ENCODE data around the gene SFTA2. TPM values are rescaled to one million over a fixed set of nuclear protein-coding genes. Genes with fewer than 3 reads are reported as not detected.

The SFTA2 gene
- total and polyA plus RNA-seq, 2 donors (not counting 1 experiment from before 2014, with no cell fraction given), result not detected

DNA sequence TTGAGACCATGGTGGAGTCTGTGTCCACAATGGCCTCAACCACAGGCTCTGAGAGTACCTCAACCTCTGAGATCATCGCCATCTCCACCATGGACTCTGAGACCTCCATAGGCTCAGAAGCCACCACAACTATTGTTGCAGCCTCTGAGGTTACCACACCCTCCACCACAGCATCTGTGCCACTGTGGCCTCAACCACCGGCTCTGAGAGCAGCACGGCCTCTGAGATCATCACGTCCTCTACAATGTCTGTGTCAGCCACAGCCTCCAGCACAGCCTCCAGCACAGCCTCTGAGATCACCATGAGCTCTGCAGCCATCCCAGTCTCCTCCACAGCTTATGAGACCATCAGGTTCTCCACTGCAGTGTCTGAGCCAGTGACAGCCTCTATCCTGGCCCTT is 32.1 kb upstream of the SFTA2 start:
- Histone ChIP-seq H3K4me3 (ENCODE audit: control extremely low read depth in 1 of 5, extremely low read depth in 1 of 5, insufficient read depth in 1 of 5, low read depth in 2 of 5, low read length in 4 of 5) (no peak overlapping the region), H3K27me3 (replicated peaks in 1 of 4; ENCODE audit: control extremely low read depth in 1 of 4, control insufficient read depth in 3 of 4, insufficient read depth in 4 of 4, low read length in 3 of 4) (peaks cover 0 to 20% (median 0%) of the 10 kb centered on the region in 4 experiments), H2AFZ (ENCODE audit: insufficient read depth, low read depth, low read length, poor library complexity, severe bottlenecking) (no peak overlapping the region), H3K36me3 (replicated peaks in 1 of 2; ENCODE audit: control extremely low read depth in 1 of 2, control insufficient read depth in 1 of 2, extremely low read depth in 1 of 2, insufficient read depth in 2 of 2, low read length in 1 of 2) (no peaks in the 10 kb centered on the region), H3K9me3 (ENCODE audit: control extremely low read depth in 1 of 3, control insufficient read depth in 2 of 3, insufficient read depth in 1 of 3, low read length in 2 of 3) (peaks cover 0 to 6% (median 0%) of the 10 kb centered on the region in 3 donors), H3K4me2 (replicated peaks; ENCODE audit: low read depth, low read length, poor library complexity, severe bottlenecking) (no peak overlapping the region), H4K20me1 (ENCODE audit: control insufficient read depth, insufficient read depth, low read length, poor library complexity, severe bottlenecking) (no peaks in the 10 kb centered on the region), H3K79me2 (ENCODE audit: control insufficient read depth, insufficient read depth, low read length) (no peaks in the 10 kb centered on the region), H3K9ac (ENCODE audit: low read length) (no peak overlapping the region), H3K4me1 (ENCODE audit: control insufficient read depth in 2 of 2, insufficient read depth in 2 of 2, low read length in 2 of 2) (no peaks in the 10 kb centered on the region), H3K27ac (ENCODE audit: low read length in 2 of 2) (no peak overlapping the region)
- H3K27me3 Mint-ChIP-seq, result peaks cover 44% of the 10 kb centered on the region
- ChIA-PET CTCF (no interaction called here), POLR2A (no interaction called here)
- no peak overlapping the region for H3K4me3 Mint-ChIP-seq
- no peak overlapping the region for H3K27ac Mint-ChIP-seq
- H3K4me1 Mint-ChIP-seq, result peaks cover under 1% of the 10 kb centered on the region
- ATAC-seq (ENCODE audit: low read depth) (no peak), DNase-seq (no peak)
- no peaks in the 10 kb centered on the region for H3K9me3 Mint-ChIP-seq (ENCODE audit: insufficient read depth)
- WGBS (ENCODE audit: insufficient coverage), result 65% methylated on average over 4 of the region's 4 CpGs
- TF ChIP-seq, protein P1, sequence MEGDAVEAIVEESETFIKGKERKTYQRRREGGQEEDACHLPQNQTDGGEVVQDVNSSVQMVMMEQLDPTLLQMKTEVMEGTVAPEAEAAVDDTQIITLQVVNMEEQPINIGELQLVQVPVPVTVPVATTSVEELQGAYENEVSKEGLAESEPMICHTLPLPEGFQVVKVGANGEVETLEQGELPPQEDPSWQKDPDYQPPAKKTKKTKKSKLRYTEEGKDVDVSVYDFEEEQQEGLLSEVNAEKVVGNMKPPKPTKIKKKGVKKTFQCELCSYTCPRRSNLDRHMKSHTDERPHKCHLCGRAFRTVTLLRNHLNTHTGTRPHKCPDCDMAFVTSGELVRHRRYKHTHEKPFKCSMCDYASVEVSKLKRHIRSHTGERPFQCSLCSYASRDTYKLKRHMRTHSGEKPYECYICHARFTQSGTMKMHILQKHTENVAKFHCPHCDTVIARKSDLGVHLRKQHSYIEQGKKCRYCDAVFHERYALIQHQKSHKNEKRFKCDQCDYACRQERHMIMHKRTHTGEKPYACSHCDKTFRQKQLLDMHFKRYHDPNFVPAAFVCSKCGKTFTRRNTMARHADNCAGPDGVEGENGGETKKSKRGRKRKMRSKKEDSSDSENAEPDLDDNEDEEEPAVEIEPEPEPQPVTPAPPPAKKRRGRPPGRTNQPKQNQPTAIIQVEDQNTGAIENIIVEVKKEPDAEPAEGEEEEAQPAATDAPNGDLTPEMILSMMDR (IDR thresholded peaks at IDR 0.05), result no peak
- TF ChIP-seq EZH2 (IDR thresholded peaks at IDR 0.05; ENCODE audit: borderline replicate concordance, insufficient read depth, low read depth, low read length, poor library complexity, severe bottlenecking), result no peak
- intact Hi-C loops (cut with micrococcal nuclease), result no loop called here

DNA sequence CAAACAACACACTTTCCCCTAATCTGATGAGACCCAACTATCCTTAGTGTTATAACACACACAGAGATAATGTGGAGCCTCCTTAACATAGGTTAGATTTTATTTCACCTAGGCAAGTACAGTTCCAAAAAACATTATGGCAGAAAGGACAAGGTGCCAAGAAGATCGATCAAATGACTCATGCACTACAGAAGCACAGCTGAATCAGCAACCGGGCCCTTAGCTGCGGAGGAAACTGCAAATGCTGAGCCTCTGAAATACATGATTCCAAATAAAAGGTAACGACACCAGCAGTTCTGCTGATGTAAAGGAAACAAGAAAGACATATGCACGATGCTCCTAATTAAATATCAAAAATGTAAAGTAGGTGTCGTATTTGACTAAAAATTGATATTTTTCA is 31.7 kb upstream of the SFTA2 start:
- Mint-ChIP-seq H3K4me3 (no peak overlapping the region), H3K27ac (no peak overlapping the region), H3K9me3 (ENCODE audit: insufficient read depth) (no peaks in the 10 kb centered on the region), H3K27me3 (peaks cover 46% of the 10 kb centered on the region), H3K4me1 (no peaks in the 10 kb centered on the region)
- no peak overlapping the region for H2AFZ ChIP-seq (ENCODE audit: insufficient read depth, low read depth, low read length, poor library complexity, severe bottlenecking)
- intact Hi-C loops (cut with micrococcal nuclease), result no loop called here
- H3K27me3 ChIP-seq (replicated peaks in 1 of 4; ENCODE audit: control extremely low read depth in 1 of 4, control insufficient read depth in 3 of 4, insufficient read depth in 4 of 4, low read length in 3 of 4), result peaks cover 0 to 20% (median 0%) of the 10 kb centered on the region in 4 experiments
- no peak overlapping the region for H3K27ac ChIP-seq (ENCODE audit: low read length in 2 of 2)
- H3K36me3 ChIP-seq (replicated peaks in 1 of 2; ENCODE audit: control extremely low read depth in 1 of 2, control insufficient read depth in 1 of 2, extremely low read depth in 1 of 2, insufficient read depth in 2 of 2, low read length in 1 of 2), result no peaks in the 10 kb centered on the region
- TF ChIP-seq EZH2 (IDR thresholded peaks at IDR 0.05; ENCODE audit: borderline replicate concordance, insufficient read depth, low read depth, low read length, poor library complexity, severe bottlenecking), result no peak
- TF ChIP-seq, protein P1 (IDR thresholded peaks at IDR 0.05), result no peak
- no peak overlapping the region for H3K9ac ChIP-seq (ENCODE audit: low read length)
- H4K20me1 ChIP-seq (ENCODE audit: control insufficient read depth, insufficient read depth, low read length, poor library complexity, severe bottlenecking), result no peaks in the 10 kb centered on the region
- no peak overlapping the region for H3K4me2 ChIP-seq (replicated peaks; ENCODE audit: low read depth, low read length, poor library complexity, severe bottlenecking)
- H3K9me3 ChIP-seq (ENCODE audit: control extremely low read depth in 1 of 3, control insufficient read depth in 2 of 3, insufficient read depth in 1 of 3, low read length in 2 of 3), result peaks cover 0 to 6% (median 0%) of the 10 kb centered on the region in 3 donors
- DNase-seq, result no peak
- POLR2A ChIA-PET, result interaction anchor here (0.7 kb wide), 1 partner anchor 77 kb away, joined by 4 read pairs; no protein-coding TSS in a partner anchor
- H3K79me2 ChIP-seq (ENCODE audit: control insufficient read depth, insufficient read depth, low read length), result no peaks in the 10 kb centered on the region
- WGBS (ENCODE audit: insufficient coverage), result 86% methylated on average over 6 of the region's 6 CpGs
- no peak for ATAC-seq (ENCODE audit: low read depth)
- no peak overlapping the region for H3K4me3 ChIP-seq (ENCODE audit: control extremely low read depth in 1 of 5, extremely low read depth in 1 of 5, insufficient read depth in 1 of 5, low read depth in 2 of 5, low read length in 4 of 5)
- no peaks in the 10 kb centered on the region for H3K4me1 ChIP-seq (ENCODE audit: control insufficient read depth in 2 of 2, insufficient read depth in 2 of 2, low read length in 2 of 2)
- CTCF ChIA-PET, result no interaction called here

Measured in B cell (primary cell).